HL-60 (cell line): ENCODE measurements around the gene CD74.
A peak's percentile ranks its signal among the peaks of the same experiment; 100 is the strongest.

ENCODE experiments used
- DNase-seq, 2 experiments: peaks; one replicate each; pipeline ENCODE4 v3.0.0-alpha.2; 2010 to 2020; ENCODE audit warnings: low read depth in 1 of 2, low spot score in 1 of 2
- H3K27ac ChIP-seq: fragments of 250-450 bp; sonication (Bioruptor Pico); replicated peaks from 2 replicates; pipeline ENCODE4 v1.5.1; 2020; ENCODE audit warnings: mild to moderate bottlenecking, moderate library complexity
- H3K27me3 ChIP-seq: fragments of 250-450 bp; sonication (Bioruptor Pico); 2 replicates; pipeline ENCODE4 v1.5.1; 2021; ENCODE audit warnings: mild to moderate bottlenecking, moderate library complexity; ENCODE audit not compliant: insufficient read depth, poor library complexity, severe bottlenecking
- H3K4me3 ChIP-seq: replicated peaks from 2 replicates; pipeline ENCODE4 v1.5.1; 2011; ENCODE audit warnings: mild to moderate bottlenecking, control low read depth, low read length; ENCODE audit not compliant: insufficient read depth
- GABPA ChIP-seq: IDR thresholded peaks from 2 replicates; pipeline ENCODE4 v1.6.1; 2012; ENCODE audit warnings: low read depth
- POLR2AphosphoS5 ChIP-seq: IDR thresholded peaks from 2 replicates; pipeline ENCODE4 v1.6.1; 2012; ENCODE audit warnings: low read depth
- SPI1 ChIP-seq: IDR thresholded peaks from 2 replicates; pipeline ENCODE4 v1.6.1; 2012; ENCODE audit warnings: low read depth, mild to moderate bottlenecking, borderline replicate concordance
- TF ChIP-seq, protein P1 (sequence below): IDR thresholded peaks from 2 replicates; pipeline ENCODE4 v1.6.1; 2012; ENCODE audit warnings: low read depth; ENCODE audit not compliant: insufficient replicate concordance
- TF ChIP-seq, protein P2 (sequence below): IDR thresholded peaks from one replicate; pipeline ENCODE4 v1.5.1; 2011; ENCODE audit warnings: low read length, control low read depth, inconsistent platforms; ENCODE audit not compliant: insufficient read depth

Gene CD74

DNA sequence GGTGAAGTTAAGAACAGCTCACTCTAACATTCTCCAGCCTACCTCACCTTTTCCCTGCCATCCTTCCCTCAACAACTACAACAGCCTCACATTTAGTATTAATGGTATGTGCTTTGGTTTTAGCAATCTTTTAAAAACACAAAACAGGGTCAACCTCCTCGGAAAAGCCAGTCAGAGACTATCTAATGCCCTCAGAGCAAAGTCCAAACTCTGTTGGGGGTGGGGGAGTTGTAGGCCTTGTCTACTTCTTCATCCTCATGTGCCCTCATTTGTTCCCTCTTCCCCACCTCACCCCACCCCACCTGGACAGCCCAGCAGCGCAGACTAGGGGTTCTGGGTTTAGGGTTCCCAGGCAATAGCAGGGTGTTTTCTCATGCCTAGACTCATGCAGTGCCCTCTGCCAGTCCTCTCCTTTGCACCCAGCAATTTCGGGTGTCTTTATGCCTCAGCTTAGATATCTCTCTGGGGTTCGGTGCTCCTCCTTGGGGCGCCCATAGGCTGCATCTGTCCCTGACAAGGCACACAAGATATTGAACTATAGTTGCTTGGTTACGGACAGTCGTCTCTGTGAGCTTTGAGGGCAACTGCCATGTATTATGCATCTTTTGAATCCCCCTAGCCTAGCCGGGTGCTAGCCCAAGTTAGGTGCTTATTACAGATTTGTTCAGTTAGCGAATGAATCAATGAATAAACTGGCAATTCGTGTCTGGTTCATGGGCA is 56.0 kb downstream of the CD74 start:
- peak overlapping the region; percentile 93 for H3K4me3 ChIP-seq
- TF ChIP-seq GABPA (no peak), POLR2AphosphoS5 (no peak), SPI1 (no peak)
- TF ChIP-seq, protein P1, sequence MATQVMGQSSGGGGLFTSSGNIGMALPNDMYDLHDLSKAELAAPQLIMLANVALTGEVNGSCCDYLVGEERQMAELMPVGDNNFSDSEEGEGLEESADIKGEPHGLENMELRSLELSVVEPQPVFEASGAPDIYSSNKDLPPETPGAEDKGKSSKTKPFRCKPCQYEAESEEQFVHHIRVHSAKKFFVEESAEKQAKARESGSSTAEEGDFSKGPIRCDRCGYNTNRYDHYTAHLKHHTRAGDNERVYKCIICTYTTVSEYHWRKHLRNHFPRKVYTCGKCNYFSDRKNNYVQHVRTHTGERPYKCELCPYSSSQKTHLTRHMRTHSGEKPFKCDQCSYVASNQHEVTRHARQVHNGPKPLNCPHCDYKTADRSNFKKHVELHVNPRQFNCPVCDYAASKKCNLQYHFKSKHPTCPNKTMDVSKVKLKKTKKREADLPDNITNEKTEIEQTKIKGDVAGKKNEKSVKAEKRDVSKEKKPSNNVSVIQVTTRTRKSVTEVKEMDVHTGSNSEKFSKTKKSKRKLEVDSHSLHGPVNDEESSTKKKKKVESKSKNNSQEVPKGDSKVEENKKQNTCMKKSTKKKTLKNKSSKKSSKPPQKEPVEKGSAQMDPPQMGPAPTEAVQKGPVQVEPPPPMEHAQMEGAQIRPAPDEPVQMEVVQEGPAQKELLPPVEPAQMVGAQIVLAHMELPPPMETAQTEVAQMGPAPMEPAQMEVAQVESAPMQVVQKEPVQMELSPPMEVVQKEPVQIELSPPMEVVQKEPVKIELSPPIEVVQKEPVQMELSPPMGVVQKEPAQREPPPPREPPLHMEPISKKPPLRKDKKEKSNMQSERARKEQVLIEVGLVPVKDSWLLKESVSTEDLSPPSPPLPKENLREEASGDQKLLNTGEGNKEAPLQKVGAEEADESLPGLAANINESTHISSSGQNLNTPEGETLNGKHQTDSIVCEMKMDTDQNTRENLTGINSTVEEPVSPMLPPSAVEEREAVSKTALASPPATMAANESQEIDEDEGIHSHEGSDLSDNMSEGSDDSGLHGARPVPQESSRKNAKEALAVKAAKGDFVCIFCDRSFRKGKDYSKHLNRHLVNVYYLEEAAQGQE = no peak
- TF ChIP-seq, protein P2, sequence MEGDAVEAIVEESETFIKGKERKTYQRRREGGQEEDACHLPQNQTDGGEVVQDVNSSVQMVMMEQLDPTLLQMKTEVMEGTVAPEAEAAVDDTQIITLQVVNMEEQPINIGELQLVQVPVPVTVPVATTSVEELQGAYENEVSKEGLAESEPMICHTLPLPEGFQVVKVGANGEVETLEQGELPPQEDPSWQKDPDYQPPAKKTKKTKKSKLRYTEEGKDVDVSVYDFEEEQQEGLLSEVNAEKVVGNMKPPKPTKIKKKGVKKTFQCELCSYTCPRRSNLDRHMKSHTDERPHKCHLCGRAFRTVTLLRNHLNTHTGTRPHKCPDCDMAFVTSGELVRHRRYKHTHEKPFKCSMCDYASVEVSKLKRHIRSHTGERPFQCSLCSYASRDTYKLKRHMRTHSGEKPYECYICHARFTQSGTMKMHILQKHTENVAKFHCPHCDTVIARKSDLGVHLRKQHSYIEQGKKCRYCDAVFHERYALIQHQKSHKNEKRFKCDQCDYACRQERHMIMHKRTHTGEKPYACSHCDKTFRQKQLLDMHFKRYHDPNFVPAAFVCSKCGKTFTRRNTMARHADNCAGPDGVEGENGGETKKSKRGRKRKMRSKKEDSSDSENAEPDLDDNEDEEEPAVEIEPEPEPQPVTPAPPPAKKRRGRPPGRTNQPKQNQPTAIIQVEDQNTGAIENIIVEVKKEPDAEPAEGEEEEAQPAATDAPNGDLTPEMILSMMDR = no peak
- DNase-seq = no peak
- H3K27me3 ChIP-seq = no peaks in the 10 kb centered on the region
- H3K27ac ChIP-seq = no peak overlapping the region

DNA sequence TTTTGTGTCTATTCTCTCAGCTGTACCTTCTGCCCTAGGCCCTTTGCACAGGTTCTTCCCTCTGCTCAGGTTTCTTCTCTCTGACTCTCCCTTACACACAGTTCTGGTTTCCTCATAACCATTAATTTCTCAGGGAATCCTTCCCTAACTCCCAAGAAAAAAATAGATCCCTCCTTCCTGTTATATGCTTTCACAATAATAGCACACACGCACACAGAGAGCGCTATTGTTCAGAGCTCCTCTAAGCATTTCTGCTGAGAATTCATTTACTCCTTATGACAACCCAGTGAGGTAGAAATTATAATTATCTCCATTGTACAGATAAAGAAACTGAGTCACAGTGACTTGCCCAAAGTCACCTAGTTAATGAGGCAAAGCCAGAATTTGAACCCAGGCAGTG is 56.9 kb downstream of the CD74 start:
- TF ChIP-seq, protein P1 = no peak
- no peak for TF ChIP-seq POLR2AphosphoS5
- no peak for TF ChIP-seq GABPA
- TF ChIP-seq SPI1 = no peak
- TF ChIP-seq, protein P2 = no peak
- Histone ChIP-seq H3K4me3 (no peak overlapping the region), H3K27me3 (no peaks in the 10 kb centered on the region), H3K27ac (no peak overlapping the region)
- DNase-seq = no peak

DNA sequence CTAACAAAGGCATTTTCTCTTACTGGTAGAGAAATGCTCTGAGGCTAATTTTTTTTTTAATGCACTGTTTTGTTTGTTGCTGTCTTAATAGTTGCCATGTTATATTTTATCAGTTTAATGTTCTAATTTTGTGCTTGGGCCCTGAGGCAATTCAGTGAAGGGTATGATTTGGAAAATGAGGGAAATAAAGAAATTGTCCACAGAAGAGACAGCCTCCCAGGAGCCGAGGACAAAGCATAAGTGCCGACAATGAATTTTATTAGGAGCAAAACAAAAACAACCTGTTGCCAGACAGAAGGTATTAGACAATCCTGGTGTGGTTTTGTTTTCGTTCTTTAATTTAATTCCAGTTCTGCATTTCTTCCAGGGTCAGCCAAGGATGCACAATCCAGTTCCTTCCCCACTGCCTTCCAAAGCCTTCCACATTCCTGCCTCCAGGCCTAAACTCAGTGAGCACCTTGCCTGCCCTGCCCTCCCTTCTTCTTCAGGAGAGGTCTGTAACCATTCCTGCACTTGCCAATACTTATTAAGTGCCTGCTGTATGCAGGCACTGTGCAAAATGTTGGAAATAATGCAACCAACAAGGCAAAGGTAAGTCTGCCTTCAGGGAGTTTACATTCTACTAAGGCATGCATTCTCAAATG is 59.6 kb downstream of the CD74 start:
- no peak for DNase-seq
- TF ChIP-seq, protein P1 = no peak
- TF ChIP-seq GABPA (no peak), SPI1 (peak; percentile 22; the same call in 1 of the 2 replicates)
- TF ChIP-seq, protein P2 = no peak
- Histone ChIP-seq H3K4me3 (no peak overlapping the region), H3K27me3 (no peaks in the 10 kb centered on the region), H3K27ac (no peak overlapping the region)
